K562 (cell line): Measurements from ENCODE around the gene BNC2. TPM values are rescaled to one million over a fixed set of nuclear protein-coding genes. Genes with fewer than 3 reads are reported as not detected.

Source experiments
- ATAC-seq: fragments of 200-7000 bp; cut with Tn5 transposase; 3 replicates; pipeline ENCODE4 v1.9.1; 2020; ENCODE audit warnings: moderate library complexity
- BruUV-seq: library from RNA; stranded (reverse); fragments of 400-500 nt; replicated peaks from 2 replicates; lab custom pipeline; 2021; lab: Mats Ljungman, UMichigan
- CTCF ChIA-PET: fragments of 300-600 bp; formaldehyde crosslinking; extraction: SDS; loops from one replicate; lab custom pipeline; 2021; ENCODE audit warnings: low intra/inter-chr PET ratio; lab: Yijun Ruan, JAX
- POLR2A ChIA-PET: fragments of 300-600, 350-650 bp; sonication (Branson Sonifier 250); formaldehyde crosslinking; extraction: SDS; loops from one replicate; lab custom pipeline; 2021; ENCODE audit warnings: antibody characterized with exemption, inconsistent platforms; lab: Yijun Ruan, JAX
- DNase-seq, 4 experiments: peaks; one replicate each; pipeline versions ENCODE4 v3.0.0 to v3.0.0-alpha.2; 2011 to 2018; ENCODE audit warnings: low spot score in 3 of 4, mixed read lengths in 3 of 4; ENCODE audit errors: extremely low read depth in 1 of 4
- FAIRE-seq: peaks from 2 replicates; lab custom pipeline; 2011; peaks lifted over from hg19 to GRCh38; lab: Jason Lieb, UNC
- H2AFZ ChIP-seq: 2 replicates; pipeline ENCODE4 v1.6.0; 2011; ENCODE audit warnings: low read depth, low read length, control low read depth, inconsistent platforms
- H3K27ac ChIP-seq: fragments of 200-600 bp; 3 replicates; pipeline ENCODE4 v1.8.0; 2011; ENCODE audit warnings: low read depth, mild to moderate bottlenecking, control low read depth, inconsistent platforms, low read length, moderate library complexity, mixed read lengths; ENCODE audit errors: extremely low read depth
- H3K27me3 ChIP-seq, 2 experiments: fragments of 300-600 bp in 1 of 2; 2 replicates in 1 of 2; 3 replicates in 1 of 2; pipeline versions ENCODE4 v1.6.0 to v1.8.0; 2011; ENCODE audit warnings: inconsistent platforms in 2 of 2, low read length in 2 of 2, mild to moderate bottlenecking in 1 of 2, mixed read lengths in 1 of 2, moderate library complexity in 1 of 2; ENCODE audit not compliant: control insufficient read depth in 2 of 2, insufficient read depth in 2 of 2
- H3K36me3 ChIP-seq: fragments of 300-600 bp; 3 replicates; pipeline ENCODE4 v1.8.0; 2011; ENCODE audit warnings: mild to moderate bottlenecking, low read length, inconsistent platforms; ENCODE audit not compliant: control insufficient read depth, insufficient read depth
- H3K4me1 ChIP-seq, 2 experiments: fragments of 200-600 bp in 1 of 2; replicated peaks in 1 of 2; 2 replicates in 1 of 2; 3 replicates in 1 of 2; pipeline versions ENCODE4 v1.5.1 to v1.8.0; 2011; ENCODE audit warnings: inconsistent platforms in 2 of 2, low read length in 2 of 2, mild to moderate bottlenecking in 1 of 2, mixed read lengths in 1 of 2, moderate library complexity in 1 of 2; ENCODE audit not compliant: control insufficient read depth in 2 of 2, insufficient read depth in 2 of 2
- H3K4me2 ChIP-seq: 2 replicates; pipeline ENCODE4 v1.6.1; 2011; ENCODE audit warnings: low read length, control low read depth, inconsistent platforms, mixed read lengths; ENCODE audit not compliant: insufficient read depth
- H3K4me3 ChIP-seq: fragments of 200-600 bp; sonication (generic), shearing (Covaris generic); 2 replicates; pipeline ENCODE4 v1.5.1; 2016; ENCODE audit warnings: control low read depth, inconsistent platforms
- H3K79me2 ChIP-seq: fragments of 200-600 bp; 3 replicates; pipeline ENCODE4 v1.8.0; 2011; ENCODE audit warnings: low read length, inconsistent platforms; ENCODE audit not compliant: control insufficient read depth, insufficient read depth
- H3K9ac ChIP-seq, 2 experiments: 2 replicates each; pipeline versions ENCODE4 v1.6.0 to v1.6.1; 2011; ENCODE audit warnings: low read depth in 2 of 2, low read length in 2 of 2, control low read depth in 1 of 2, inconsistent platforms in 1 of 2, mild to moderate bottlenecking in 1 of 2, mixed read lengths in 1 of 2; ENCODE audit not compliant: insufficient read depth in 1 of 2
- H3K9me1 ChIP-seq: one replicate; pipeline ENCODE4 v1.6.0; 2011; ENCODE audit warnings: inconsistent platforms, mild to moderate bottlenecking, low read length, moderate library complexity; ENCODE audit not compliant: control insufficient read depth, insufficient read depth
- H3K9me3 ChIP-seq: replicated peaks from 2 replicates; pipeline ENCODE4 v1.5.1; 2011; ENCODE audit warnings: low read depth, low read length, inconsistent platforms; ENCODE audit not compliant: control insufficient read depth, insufficient read depth
- H4K20me1 ChIP-seq: replicated peaks from 2 replicates; pipeline ENCODE4 v1.6.1; 2011; ENCODE audit warnings: low read length, inconsistent platforms, mixed read lengths; ENCODE audit not compliant: control insufficient read depth, insufficient read depth
- MCM3 ChIP-seq: fragments of 450-650 bp; IDR thresholded peaks from 2 replicates; pipeline ENCODE4 v1.6.1; 2016
- THAP7 ChIP-seq: fragments of 250-450 bp; sonication (Bioruptor Pico); IDR thresholded peaks from 2 replicates; pipeline ENCODE4 v1.5.0; 2021
- ZBTB12 ChIP-seq: fragments of 250-450 bp; sonication (Bioruptor Pico); IDR thresholded peaks from 2 replicates; pipeline ENCODE4 v1.4.0; 2020
- WGBS: fragments of 100-300 bp; shearing (Covaris generic); methylation state at CpG from one replicate; pipeline ENCODE4 v1.1.6; 2016; ENCODE audit warnings: low coverage, mixed read lengths; ENCODE audit not compliant: insufficient coverage; ENCODE audit errors: missing lambda C conversion rate; 5-methylcytosine and 5-hydroxymethylcytosine counted together
- in situ Hi-C: fragments of 300-500 bp; cut with MboI; formaldehyde crosslinking; loops from 4 replicates; pipeline ENCODE4 v1.15.0; 2018; ENCODE audit warnings: inconsistent platforms, mixed read lengths
- intact Hi-C: fragments of 100-400 bp; cut with micrococcal nuclease; formaldehyde crosslinking; loops from 2 replicates; pipeline ENCODE4 v1.14.2; 2022
- polyA plus RNA-seq, 8 experiments: library from polyadenylated mRNA; depleted of rRNA in 4 of 8; stranded (reverse) in 5 of 8; unstranded in 3 of 8; fragments of >200 nt; fragmentation: Nextera tagmentation in 2 of 8; fragmentation: Illumina TruSeq in 1 of 8; extraction: Ambion mirVana in 2 of 8; extraction: Trizol in 1 of 8; gene quantifications; 2 replicates each; pipeline versions ENCODE4 v1.2.1 to v1.2.3, GENCODE V29; 2011 to 2014; ENCODE audit warnings: inconsistent platforms in 1 of 8, missing spikeins in 1 of 8
- total RNA-seq, 7 experiments: library from RNA; depleted of rRNA in 6 of 7; stranded (reverse); fragments of >200 nt in 6 of 7; fragmentation: Illumina TruSeq in 2 of 7; extraction: Trizol in 2 of 7; gene quantifications; 2 replicates each; pipeline versions ENCODE4 v1.2.1 to v1.2.3, GENCODE V29; 2011 to 2021; ENCODE audit warnings: low replicate concordance in 1 of 7
- TF ChIP-seq, protein P1 (sequence below): IDR thresholded peaks from 2 replicates; pipeline ENCODE4 v1.6.1; 2016; ENCODE audit warnings: missing genetic modification characterization, missing compliant biosample characterization

BNC2 gene
- total and polyA plus RNA-seq, 9 of the 15 experiments (the other 6 are each of a cell fraction or from before 2014, with no cell fraction given), result not detected

- TF ChIP-seq ZBTB12, result no peak
- no peak for TF ChIP-seq MCM3
- TF ChIP-seq, protein P1, sequence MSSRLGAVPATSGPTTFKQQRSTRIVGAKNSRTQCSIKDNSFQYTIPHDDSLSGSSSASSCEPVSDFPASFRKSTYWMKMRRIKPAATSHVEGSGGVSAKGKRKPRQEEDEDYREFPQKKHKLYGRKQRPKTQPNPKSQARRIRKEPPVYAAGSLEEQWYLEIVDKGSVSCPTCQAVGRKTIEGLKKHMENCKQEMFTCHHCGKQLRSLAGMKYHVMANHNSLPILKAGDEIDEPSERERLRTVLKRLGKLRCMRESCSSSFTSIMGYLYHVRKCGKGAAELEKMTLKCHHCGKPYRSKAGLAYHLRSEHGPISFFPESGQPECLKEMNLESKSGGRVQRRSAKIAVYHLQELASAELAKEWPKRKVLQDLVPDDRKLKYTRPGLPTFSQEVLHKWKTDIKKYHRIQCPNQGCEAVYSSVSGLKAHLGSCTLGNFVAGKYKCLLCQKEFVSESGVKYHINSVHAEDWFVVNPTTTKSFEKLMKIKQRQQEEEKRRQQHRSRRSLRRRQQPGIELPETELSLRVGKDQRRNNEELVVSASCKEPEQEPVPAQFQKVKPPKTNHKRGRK, result no peak
- TF ChIP-seq THAP7 (CRISPR knock-in tag), result no peak
- H3K79me2 ChIP-seq, result no peaks in the 10 kb centered on the region
- no peak for DNase-seq
- no peak for FAIRE-seq
- H4K20me1 ChIP-seq, result no peaks in the 10 kb centered on the region
- no peaks in the 10 kb centered on the region for H3K9me3 ChIP-seq
- H3K9ac ChIP-seq, result no peak overlapping the region
- no peak overlapping the region for H2AFZ ChIP-seq
- H3K4me1 ChIP-seq, result no peaks in the 10 kb centered on the region
- BruUV-seq, result no TSS peak
- H3K27me3 ChIP-seq, result no peaks in the 10 kb centered on the region
- no peaks in the 10 kb centered on the region for H3K9me1 ChIP-seq
- CTCF ChIA-PET, result interaction anchor here (0.6 kb wide), 1 partner anchor 586 kb away, joined by 4 read pairs; no protein-coding TSS in a partner anchor
- ATAC-seq, result no peak
- H3K4me3 ChIP-seq, result no peak overlapping the region
- H3K27ac ChIP-seq, result no peak overlapping the region
- POLR2A ChIA-PET, result no interaction called here
- no peaks in the 10 kb centered on the region for H3K36me3 ChIP-seq
- H3K4me2 ChIP-seq, result no peak overlapping the region
- in situ Hi-C loops, result no loop called here
- 0% methylated on average over 3 of the region's 3 CpGs for WGBS
- intact Hi-C loops, result no loop called here
Measured at GRCh38 chr9:16532272-16532671, 338.2 kb downstream of the BNC2 start.
